Left ventricle myocardium inferior (tissue), 1 donor: ENCODE measurements around the gene PCSK6. TPM values are rescaled to one million over a fixed set of nuclear protein-coding genes. Genes with fewer than 3 reads are reported as not detected.

Experiments
- DNase-seq: peaks from one replicate; pipeline ENCODE4 v3.0.0-alpha.2; 2020
- H3K27ac ChIP-seq: fragments of 200-600 bp; replicated peaks from 2 replicates; pipeline ENCODE4 v1.8.0; 2021
- H3K27me3 ChIP-seq: fragments of 200-600 bp; 2 replicates; pipeline ENCODE4 v1.8.0; 2021; ENCODE audit warnings: low read depth
- H3K36me3 ChIP-seq: fragments of 200-600 bp; 2 replicates; pipeline ENCODE4 v1.8.0; 2021
- H3K4me1 ChIP-seq: fragments of 200-600 bp; 2 replicates; pipeline ENCODE4 v1.8.0; 2021
- H3K4me3 ChIP-seq: fragments of 200-600 bp; 2 replicates; pipeline ENCODE4 v1.8.0; 2021; ENCODE audit warnings: mild to moderate bottlenecking, moderate library complexity
- H3K9me3 ChIP-seq: fragments of 200-600 bp; replicated peaks from 2 replicates; pipeline ENCODE4 v1.8.0; 2021
- CTCF ChIP-seq: fragments of 200-600 bp; IDR thresholded peaks from 2 replicates; pipeline ENCODE4 v1.8.0; 2021; ENCODE audit warnings: antibody characterized with exemption, mild to moderate bottlenecking, borderline replicate concordance
- intact Hi-C: fragments of 100-400 bp; cut with micrococcal nuclease; formaldehyde crosslinking; loops from one replicate; pipeline ENCODE4 v1.11.0; 2022
- total RNA-seq: library from RNA; stranded (reverse); fragmentation: NEBNext Ultra II Directional; extraction: Animal tissue kit (Norgen Biotek cat#: 25700); gene quantifications from one replicate; pipeline ENCODE4 v1.2.1, GENCODE V29; 2021
- donor health status: DM: no; HTN: yes; CAD: no; lungs with severe emphysema.

PCSK6 gene
- total RNA-seq, 1 donor from 2014 or later: 28.6 TPM

GRCh38 chr15:101479851-101480612 lies 9.5 kb downstream of the PCSK6 start:
- peaks cover 61% of the 10 kb centered on the region for H3K4me1 ChIP-seq
- intact Hi-C loops: no loop called here
- H3K9me3 ChIP-seq: no peaks in the 10 kb centered on the region
- peak overlapping the region; percentile 90 for H3K27ac ChIP-seq
- no peak for DNase-seq
- no peaks in the 10 kb centered on the region for H3K36me3 ChIP-seq
- no peak for TF ChIP-seq CTCF
- H3K27me3 ChIP-seq: no peaks in the 10 kb centered on the region
- H3K4me3 ChIP-seq: no peak overlapping the region

DNA sequence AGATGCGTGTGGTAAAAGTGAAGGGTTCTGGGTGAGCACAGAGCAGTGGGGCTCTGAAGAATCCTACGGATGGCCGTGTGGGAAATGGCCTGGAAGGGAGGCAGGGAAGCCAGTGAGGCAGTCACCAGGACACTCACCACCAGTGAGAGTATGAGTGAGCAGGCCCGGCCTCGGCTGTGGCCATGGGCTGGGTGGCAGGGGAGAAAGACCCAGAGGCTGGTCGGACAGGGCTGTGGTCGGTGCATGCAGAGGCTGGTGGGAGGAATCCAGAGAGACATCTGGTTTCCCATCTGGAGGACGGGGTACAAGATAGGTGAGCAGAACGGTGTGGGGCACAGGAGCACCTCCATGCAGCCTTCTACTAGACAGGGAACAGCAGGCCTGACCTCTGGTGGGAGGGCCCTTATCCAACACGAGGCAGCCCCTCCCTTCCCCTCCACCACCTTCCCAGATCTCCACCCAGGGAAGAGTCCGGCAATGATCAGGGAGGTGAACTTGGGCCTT lies 10.1 kb downstream of the PCSK6 start:
- intact Hi-C loops: no loop called here

DNA sequence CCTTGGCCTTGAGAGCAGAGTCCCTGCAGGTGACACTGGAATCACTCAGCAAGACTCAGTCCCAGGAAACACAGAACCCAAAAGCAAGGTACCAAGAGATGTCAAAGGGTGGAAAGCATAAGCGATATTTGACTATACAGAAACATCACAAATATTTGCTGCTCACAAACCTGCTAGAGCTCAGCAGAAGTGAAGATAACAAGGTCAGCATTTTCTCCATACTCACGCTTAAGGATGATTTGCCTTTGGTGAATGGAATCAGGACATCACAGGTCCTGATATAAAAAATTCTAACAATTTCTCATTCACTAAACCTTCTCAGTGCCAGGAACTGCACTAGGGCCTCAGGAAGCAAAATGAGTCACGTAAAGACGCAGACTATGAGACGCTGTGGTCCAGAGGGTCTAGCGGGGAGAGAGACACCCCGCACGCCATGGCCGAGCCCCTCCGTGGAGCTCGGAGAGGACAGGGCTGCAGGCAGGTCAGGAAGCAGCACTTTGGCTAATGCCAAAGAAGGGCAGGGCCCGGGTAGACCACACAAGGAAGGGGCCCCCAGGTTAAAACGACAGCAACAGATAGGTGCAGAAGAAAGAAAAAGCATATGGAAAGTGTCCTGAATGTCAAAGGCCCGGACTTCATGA lies 10.7 kb downstream of the PCSK6 start:
- no peak for DNase-seq
- Histone ChIP-seq H3K36me3 (no peaks in the 10 kb centered on the region), H3K27me3 (no peaks in the 10 kb centered on the region), H3K27ac (peak overlapping the region; percentile 14), H3K4me1 (peaks cover 61% of the 10 kb centered on the region), H3K4me3 (no peak overlapping the region), H3K9me3 (no peaks in the 10 kb centered on the region)
- intact Hi-C loops: no loop called here
- TF ChIP-seq CTCF: no peak

More for the DNA sequence above, 10.1 kb downstream of the PCSK6 start:
- no peak for DNase-seq
- Histone ChIP-seq H3K4me3 (no peak overlapping the region), H3K4me1 (peaks cover 61% of the 10 kb centered on the region), H3K27me3 (no peaks in the 10 kb centered on the region), H3K9me3 (no peaks in the 10 kb centered on the region), H3K36me3 (no peaks in the 10 kb centered on the region), H3K27ac (peak overlapping the region; percentile 14)
- no peak for TF ChIP-seq CTCF

DNA sequence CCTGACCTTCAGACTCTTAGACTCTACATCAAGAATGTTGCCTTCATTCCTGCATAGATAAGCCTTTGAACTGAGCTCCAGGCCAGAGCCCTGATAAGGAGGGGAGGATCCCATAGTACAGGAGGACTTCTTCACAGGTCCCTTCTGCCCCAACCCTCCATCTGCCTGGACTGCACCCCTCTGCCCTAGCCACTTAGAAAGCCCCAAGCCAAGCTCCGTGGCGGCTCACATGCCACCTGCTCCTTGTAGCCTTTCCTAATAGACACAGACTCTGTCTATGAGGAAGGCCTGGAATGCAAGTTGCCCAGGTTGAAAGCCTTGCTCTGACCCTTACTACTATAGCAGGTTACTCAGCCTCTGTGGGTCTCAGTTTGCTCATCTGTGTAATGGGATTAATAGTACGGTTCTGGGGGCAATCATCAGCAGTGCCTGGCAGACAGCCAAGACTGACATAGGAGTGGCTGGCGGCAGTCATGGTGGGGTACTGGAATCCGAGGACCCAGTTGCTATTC lies 11.6 kb downstream of the PCSK6 start:
- no peaks in the 10 kb centered on the region for H3K36me3 ChIP-seq
- DNase-seq: no peak
- H3K27me3 ChIP-seq: no peaks in the 10 kb centered on the region
- no peaks in the 10 kb centered on the region for H3K9me3 ChIP-seq
- no peak for TF ChIP-seq CTCF
- peaks cover 52% of the 10 kb centered on the region for H3K4me1 ChIP-seq
- intact Hi-C loops: no loop called here
- peak overlapping the region; percentile 57 for H3K27ac ChIP-seq
- H3K4me3 ChIP-seq: no peak overlapping the region

GRCh38 chr15:101476756-101477155 lies 12.8 kb downstream of the PCSK6 start:
- no peak for TF ChIP-seq CTCF
- intact Hi-C loops: no loop called here
- H3K9me3 ChIP-seq: no peaks in the 10 kb centered on the region
- no peak for DNase-seq
- no peaks in the 10 kb centered on the region for H3K36me3 ChIP-seq
- no peaks in the 10 kb centered on the region for H3K27me3 ChIP-seq
- peaks cover 41% of the 10 kb centered on the region for H3K4me1 ChIP-seq
- H3K27ac ChIP-seq: no peak overlapping the region
- no peak overlapping the region for H3K4me3 ChIP-seq
